ENCODE data around the gene RBM47. TPM values are rescaled to one million over a fixed set of nuclear protein-coding genes. Genes with fewer than 3 reads are reported as not detected.
"Not testable (repeated sequence)": the region's sequence is repeated elsewhere in the genome, so short reads cannot be mapped to it uniquely, and the experiment has no call there.

RBM47 gene
- total RNA-seq, 2 experiments from 2014 or later: 2.7 to 3.1 TPM

GRCh38 chr4:40648131-40648530 lies 18.5 kb upstream of the RBM47 start:
- DNase-seq (no peak), ATAC-seq (ENCODE audit: low read depth) (no peak)
- H3K36me3 Mint-ChIP-seq: no peaks in the 10 kb centered on the region
- H3K27me3 Mint-ChIP-seq: peaks cover 9% of the 10 kb centered on the region
- POLR2A ChIA-PET: no interaction called here
- H3K4me1 Mint-ChIP-seq: peaks cover 4% of the 10 kb centered on the region
- no peak overlapping the region for H3K4me3 Mint-ChIP-seq
- H3K27ac Mint-ChIP-seq: no peak overlapping the region
- peaks cover 2% of the 10 kb centered on the region for H3K9me3 Mint-ChIP-seq

DNA sequence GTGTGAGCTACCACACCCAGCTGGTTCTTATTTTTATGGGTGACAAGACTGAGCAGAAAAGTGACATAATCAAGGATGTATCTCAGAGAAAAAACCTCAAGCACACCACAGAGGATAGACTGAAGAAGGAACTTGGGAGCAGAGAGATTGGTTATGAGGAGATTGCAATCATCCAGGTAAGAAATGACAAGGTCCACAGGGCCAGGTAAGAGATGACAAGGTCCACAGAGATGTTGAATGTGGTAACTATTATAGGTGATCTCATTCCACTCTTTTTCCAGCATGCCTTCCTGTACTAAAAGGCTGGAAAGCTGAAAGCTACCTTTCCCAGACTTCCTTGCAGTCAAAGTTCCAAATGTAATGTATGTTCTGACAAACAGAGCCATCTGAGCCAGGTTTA lies 15.9 kb upstream of the RBM47 start:
- H3K9me3 Mint-ChIP-seq: peaks cover 2% of the 10 kb centered on the region
- H3K27me3 Mint-ChIP-seq: peaks cover 9% of the 10 kb centered on the region
- no peak overlapping the region for H3K27ac Mint-ChIP-seq
- no peaks in the 10 kb centered on the region for H3K36me3 Mint-ChIP-seq
- ATAC-seq (ENCODE audit: low read depth) (no peak), DNase-seq (no peak)
- no peak overlapping the region for H3K4me3 Mint-ChIP-seq
- H3K4me1 Mint-ChIP-seq: peaks cover 4% of the 10 kb centered on the region
- POLR2A ChIA-PET: no interaction called here

GRCh38 chr4:40632080-40632479 lies 2.4 kb upstream of the RBM47 start:
- Mint-ChIP-seq H3K36me3 (no peaks in the 10 kb centered on the region), H3K27me3 (peaks cover 37% of the 10 kb centered on the region), H3K4me1 (peaks cover 13% of the 10 kb centered on the region), H3K4me3 (no peak overlapping the region), H3K27ac (no peak overlapping the region), H3K9me3 (no peaks in the 10 kb centered on the region)
- DNase-seq: no peak
- POLR2A ChIA-PET: no interaction called here
- ATAC-seq (ENCODE audit: low read depth): no peak

GRCh38 chr4:40630335-40631021 lies 814 bp upstream of the RBM47 start:
- Mint-ChIP-seq H3K4me1 (peaks cover 20% of the 10 kb centered on the region), H3K27me3 (peaks cover 44% of the 10 kb centered on the region), H3K36me3 (no peaks in the 10 kb centered on the region), H3K27ac (no peak overlapping the region), H3K9me3 (no peaks in the 10 kb centered on the region), H3K4me3 (peak overlapping the region; percentile 80)
- DNase-seq (peak; percentile 34), ATAC-seq (ENCODE audit: low read depth) (no peak)
- POLR2A ChIA-PET: no interaction called here

DNA sequence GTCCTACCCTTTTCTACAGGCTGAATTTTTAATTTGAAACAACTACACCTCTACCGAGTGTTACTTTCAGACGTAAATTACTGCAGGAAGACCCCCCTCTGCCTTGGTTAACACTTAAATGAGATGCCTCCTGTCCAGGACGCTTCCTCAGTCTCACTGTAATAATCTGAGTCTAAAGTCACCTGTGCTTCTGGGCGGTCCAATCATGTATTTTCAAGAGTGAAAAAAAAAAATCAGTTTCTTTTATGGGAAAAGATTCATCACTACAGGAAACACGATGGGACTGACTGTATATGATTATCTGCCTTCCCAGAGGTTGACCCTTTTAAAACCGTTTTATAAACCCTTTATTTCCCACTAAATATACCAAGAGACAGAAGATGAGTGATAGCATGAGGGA lies 776 bp downstream of the RBM47 start:
- no peak for ATAC-seq (ENCODE audit: low read depth)
- Mint-ChIP-seq H3K9me3 (no peaks in the 10 kb centered on the region), H3K4me3 (peak overlapping the region; percentile 80), H3K27me3 (peaks cover 45% of the 10 kb centered on the region), H3K4me1 (peaks cover 20% of the 10 kb centered on the region), H3K27ac (no peak overlapping the region), H3K36me3 (no peaks in the 10 kb centered on the region)
- POLR2A ChIA-PET: interaction anchor here (0.6 kb wide), 1 partner anchor 553 kb away, joined by 5 read pairs; no protein-coding TSS in a partner anchor
- DNase-seq: no peak

- not testable (repeated sequence) for ATAC-seq (ENCODE audit: low read depth); H3K27ac Mint-ChIP-seq; H3K9me3 Mint-ChIP-seq; DNase-seq; H3K4me3 Mint-ChIP-seq; H3K36me3 Mint-ChIP-seq
- Mint-ChIP-seq H3K27me3 (peaks cover 45% of the 10 kb centered on the region), H3K4me1 (peaks cover 20% of the 10 kb centered on the region)
- POLR2A ChIA-PET: interaction anchor here (0.6 to 1.4 kb wide), 2 partner anchors 44 to 264 kb away, joined by 3 to 8 read pairs; no protein-coding TSS in a partner anchor
These were observed 1.3 kb downstream of the RBM47 start for GRCh38 chr4:40628407-40628806.

- H3K27me3 Mint-ChIP-seq: peaks cover 45% of the 10 kb centered on the region
- no peaks in the 10 kb centered on the region for H3K36me3 Mint-ChIP-seq
- H3K9me3 Mint-ChIP-seq: no peaks in the 10 kb centered on the region
- no peak overlapping the region for H3K27ac Mint-ChIP-seq
- DNase-seq (no peak), ATAC-seq (ENCODE audit: low read depth) (no peak)
- H3K4me3 Mint-ChIP-seq: no peak overlapping the region
- H3K4me1 Mint-ChIP-seq: peaks cover 26% of the 10 kb centered on the region
- POLR2A ChIA-PET: interaction anchor here (1.4 kb wide), 1 partner anchor 45 kb away, joined by 3 read pairs; no protein-coding TSS in a partner anchor
These were observed 2.1 kb downstream of the RBM47 start for GRCh38 chr4:40627540-40627939.

GRCh38 chr4:40626183-40626990 lies 3.3 kb downstream of the RBM47 start:
- H3K27ac Mint-ChIP-seq: no peak overlapping the region
- H3K4me3 Mint-ChIP-seq: no peak overlapping the region
- ATAC-seq (ENCODE audit: low read depth): no peak
- POLR2A ChIA-PET: interaction anchor here (0.5 kb wide), 1 partner anchor 15 kb away, joined by 4 read pairs; no protein-coding TSS in a partner anchor
- no peak for DNase-seq
- H3K4me1 Mint-ChIP-seq: peaks cover 37% of the 10 kb centered on the region
- peaks cover 4% of the 10 kb centered on the region for H3K9me3 Mint-ChIP-seq
- H3K36me3 Mint-ChIP-seq: peaks cover 4% of the 10 kb centered on the region
- peaks cover 40% of the 10 kb centered on the region for H3K27me3 Mint-ChIP-seq

DNA sequence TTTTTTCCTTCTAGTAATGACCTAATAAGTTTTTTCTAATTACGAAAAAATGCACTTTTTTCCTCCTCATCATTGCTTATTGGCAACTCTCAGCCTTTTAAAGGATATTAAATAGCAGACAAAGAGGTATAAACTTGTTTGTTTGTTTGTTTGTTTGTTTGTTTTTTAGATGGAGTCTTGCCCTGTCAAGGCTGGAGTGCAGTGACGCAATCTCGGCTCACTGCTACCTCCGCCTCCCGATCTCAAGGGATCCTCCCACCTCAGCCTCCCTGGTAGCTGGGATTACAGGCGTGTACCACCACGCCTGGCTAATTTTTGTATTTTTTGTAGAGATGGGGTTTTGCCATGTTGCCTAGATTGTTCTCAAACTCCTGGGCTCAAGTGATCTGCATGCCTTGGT lies 6.0 kb downstream of the RBM47 start:
- no peak overlapping the region for H3K4me3 Mint-ChIP-seq
- H3K4me1 Mint-ChIP-seq: peaks cover 33% of the 10 kb centered on the region
- peaks cover 4% of the 10 kb centered on the region for H3K9me3 Mint-ChIP-seq
- no peak overlapping the region for H3K27ac Mint-ChIP-seq
- peaks cover 23% of the 10 kb centered on the region for H3K27me3 Mint-ChIP-seq
- no peak for ATAC-seq (ENCODE audit: low read depth)
- no peak for DNase-seq
- POLR2A ChIA-PET: no interaction called here
- peaks cover 4% of the 10 kb centered on the region for H3K36me3 Mint-ChIP-seq

- H3K4me1 Mint-ChIP-seq: peaks cover 32% of the 10 kb centered on the region
- peaks cover 4% of the 10 kb centered on the region for H3K9me3 Mint-ChIP-seq
- no peak overlapping the region for H3K4me3 Mint-ChIP-seq
- peaks cover 4% of the 10 kb centered on the region for H3K36me3 Mint-ChIP-seq
- POLR2A ChIA-PET: no interaction called here
- DNase-seq (no peak), ATAC-seq (ENCODE audit: low read depth) (no peak)
- H3K27me3 Mint-ChIP-seq: peaks cover 18% of the 10 kb centered on the region
- H3K27ac Mint-ChIP-seq: no peak overlapping the region
These were observed 6.8 kb downstream of the RBM47 start for GRCh38 chr4:40622913-40623312.

GRCh38 chr4:40621592-40622512 lies 7.8 kb downstream of the RBM47 start:
- ATAC-seq (ENCODE audit: low read depth): peak; percentile 56
- POLR2A ChIA-PET: no interaction called here

DNA sequence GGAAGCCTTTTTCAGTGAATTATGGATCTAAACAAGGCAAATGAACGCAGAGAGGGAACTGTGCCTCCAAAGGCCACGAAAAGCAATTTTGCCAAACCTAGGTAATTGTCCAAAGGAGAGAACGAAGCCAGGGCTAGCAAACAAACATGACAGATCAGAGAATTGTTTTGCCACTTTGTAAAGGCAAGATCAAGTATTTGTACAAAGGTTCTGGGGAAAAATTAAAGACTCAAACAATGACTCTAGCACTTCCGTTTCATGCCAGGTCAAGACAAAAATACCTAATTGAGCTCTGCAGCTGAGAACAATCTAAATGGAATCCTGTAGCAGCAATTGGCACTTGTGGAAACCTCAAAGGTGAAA lies 8.5 kb downstream of the RBM47 start:
- H3K4me1 Mint-ChIP-seq: peaks cover 30% of the 10 kb centered on the region
- DNase-seq (no peak), ATAC-seq (ENCODE audit: low read depth) (no peak)
- peak overlapping the region; percentile 36 for H3K27ac Mint-ChIP-seq
- no peak overlapping the region for H3K4me3 Mint-ChIP-seq
- peaks cover 4% of the 10 kb centered on the region for H3K27me3 Mint-ChIP-seq
- peaks cover 4% of the 10 kb centered on the region for H3K9me3 Mint-ChIP-seq
- peaks cover 4% of the 10 kb centered on the region for H3K36me3 Mint-ChIP-seq
- POLR2A ChIA-PET: no interaction called here

More at GRCh38 chr4:40621592-40622512, 7.8 kb downstream of the RBM47 start:
- H3K4me1 Mint-ChIP-seq: peaks cover 31% of the 10 kb centered on the region
- H3K9me3 Mint-ChIP-seq: peaks cover 4% of the 10 kb centered on the region
- H3K27me3 Mint-ChIP-seq: peaks cover 9% of the 10 kb centered on the region
- no peak overlapping the region for H3K27ac Mint-ChIP-seq
- H3K4me3 Mint-ChIP-seq: peak overlapping the region; percentile 21
- H3K36me3 Mint-ChIP-seq: peaks cover 4% of the 10 kb centered on the region
- DNase-seq: peak; percentile 40

DNA sequence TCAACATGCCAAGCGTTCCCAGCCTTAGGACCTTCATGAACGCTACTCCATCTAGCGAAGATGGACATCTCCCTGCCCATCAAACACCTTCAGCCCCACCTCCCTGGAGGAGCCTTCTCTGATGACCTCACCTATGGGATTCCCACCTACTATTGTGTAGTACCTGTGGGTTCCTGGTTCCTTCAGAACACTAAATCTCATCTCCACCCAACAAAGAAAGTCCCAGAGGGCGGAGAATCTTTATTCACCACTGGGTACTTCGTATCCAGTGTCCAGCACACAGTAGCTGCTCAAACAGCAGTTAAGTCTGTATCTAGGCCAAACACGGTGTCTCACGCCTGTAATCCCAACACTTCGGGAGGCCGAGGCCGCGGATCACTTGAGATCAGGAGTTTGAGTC lies 10.1 kb downstream of the RBM47 start:
- DNase-seq (no peak), ATAC-seq (ENCODE audit: low read depth) (no peak)
- Mint-ChIP-seq H3K27ac (no peak overlapping the region), H3K9me3 (peaks cover 4% of the 10 kb centered on the region), H3K4me3 (no peak overlapping the region), H3K36me3 (peaks cover 4% of the 10 kb centered on the region), H3K4me1 (peaks cover 29% of the 10 kb centered on the region), H3K27me3 (peaks cover 3% of the 10 kb centered on the region)
- POLR2A ChIA-PET: no interaction called here
